MCF 10A (cell line): ENCODE measurements around the gene FBLN1. TPM values are rescaled to one million over a fixed set of nuclear protein-coding genes. Genes with fewer than 3 reads are reported as not detected.

ENCODE experiments used
- BruUV-seq: library from RNA; stranded (reverse); fragments of 400-500 nt; replicated peaks from 2 replicates; lab custom pipeline; 2021; lab: Mats Ljungman, UMichigan
- CTCF ChIA-PET: fragments of 300-600 bp; sonication (Branson Sonifier 250); formaldehyde crosslinking; extraction: SDS; loops from one replicate; lab custom pipeline; 2021; ENCODE audit warnings: antibody characterized with exemption, inconsistent platforms; lab: Yijun Ruan, JAX
- POLR2A ChIA-PET: fragments of 300-600, 350-650 bp; sonication (Branson Sonifier 250); formaldehyde crosslinking; extraction: SDS; loops from one replicate; lab custom pipeline; 2020; ENCODE audit warnings: antibody characterized with exemption, inconsistent platforms; lab: Yijun Ruan, JAX
- DNase-seq: peaks from one replicate; pipeline ENCODE4 v3.0.0-alpha.2; 2018; ENCODE audit not compliant: unreplicated experiment
- H3K27ac Mint-ChIP-seq: one replicate; pipeline ENCODE4 v1.8.0; 2022; ENCODE audit warnings: mild to moderate bottlenecking, low read depth, mixed read lengths; ENCODE audit not compliant: unreplicated experiment
- H3K27me3 Mint-ChIP-seq: one replicate; pipeline ENCODE4 v1.8.0; 2022; ENCODE audit warnings: mixed read lengths; ENCODE audit not compliant: insufficient read depth, unreplicated experiment
- H3K36me3 Mint-ChIP-seq: one replicate; pipeline ENCODE4 v1.8.0; 2022; ENCODE audit warnings: mild to moderate bottlenecking, moderate library complexity, mixed read lengths; ENCODE audit not compliant: insufficient read depth, unreplicated experiment
- H3K4me1 Mint-ChIP-seq: one replicate; pipeline ENCODE4 v1.8.0; 2022; ENCODE audit warnings: mixed read lengths; ENCODE audit not compliant: insufficient read depth, unreplicated experiment
- H3K4me3 Mint-ChIP-seq: one replicate; pipeline ENCODE4 v1.8.0; 2022; ENCODE audit warnings: mild to moderate bottlenecking, moderate library complexity, mixed read lengths; ENCODE audit not compliant: unreplicated experiment
- H3K9me3 Mint-ChIP-seq: one replicate; pipeline ENCODE4 v1.8.0; 2022; ENCODE audit warnings: mixed read lengths; ENCODE audit not compliant: unreplicated experiment
- intact Hi-C: fragments of 100-400 bp; cut with micrococcal nuclease; formaldehyde crosslinking; loops from 2 replicates; pipeline ENCODE4 v1.14.1; 2022
- total RNA-seq: library from RNA; stranded (reverse); gene quantifications from 2 replicates; pipeline ENCODE4 v1.2.3, GENCODE V29; 2022
- TF ChIP-seq, protein P1 (sequence below): fragments of 200-600 bp; IDR thresholded peaks from one replicate; pipeline ENCODE4 v1.8.0; 2022; ENCODE audit warnings: antibody characterized with exemption, mild to moderate bottlenecking; ENCODE audit not compliant: unreplicated experiment

FBLN1 gene
- total RNA-seq, 1 experiment from 2014 or later = 110 TPM

GRCh38 chr22:45568213-45568612 lies 65.5 kb downstream of the FBLN1 start:
- intact Hi-C loops = no loop called here
- Mint-ChIP-seq H3K9me3 (peaks cover 5% of the 10 kb centered on the region), H3K27me3 (no peaks in the 10 kb centered on the region), H3K4me3 (no peak overlapping the region), H3K36me3 (peaks cover 1% of the 10 kb centered on the region), H3K4me1 (no peaks in the 10 kb centered on the region), H3K27ac (no peak overlapping the region)
- TF ChIP-seq, protein P1, sequence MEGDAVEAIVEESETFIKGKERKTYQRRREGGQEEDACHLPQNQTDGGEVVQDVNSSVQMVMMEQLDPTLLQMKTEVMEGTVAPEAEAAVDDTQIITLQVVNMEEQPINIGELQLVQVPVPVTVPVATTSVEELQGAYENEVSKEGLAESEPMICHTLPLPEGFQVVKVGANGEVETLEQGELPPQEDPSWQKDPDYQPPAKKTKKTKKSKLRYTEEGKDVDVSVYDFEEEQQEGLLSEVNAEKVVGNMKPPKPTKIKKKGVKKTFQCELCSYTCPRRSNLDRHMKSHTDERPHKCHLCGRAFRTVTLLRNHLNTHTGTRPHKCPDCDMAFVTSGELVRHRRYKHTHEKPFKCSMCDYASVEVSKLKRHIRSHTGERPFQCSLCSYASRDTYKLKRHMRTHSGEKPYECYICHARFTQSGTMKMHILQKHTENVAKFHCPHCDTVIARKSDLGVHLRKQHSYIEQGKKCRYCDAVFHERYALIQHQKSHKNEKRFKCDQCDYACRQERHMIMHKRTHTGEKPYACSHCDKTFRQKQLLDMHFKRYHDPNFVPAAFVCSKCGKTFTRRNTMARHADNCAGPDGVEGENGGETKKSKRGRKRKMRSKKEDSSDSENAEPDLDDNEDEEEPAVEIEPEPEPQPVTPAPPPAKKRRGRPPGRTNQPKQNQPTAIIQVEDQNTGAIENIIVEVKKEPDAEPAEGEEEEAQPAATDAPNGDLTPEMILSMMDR = no peak
- ChIA-PET CTCF (no interaction called here), POLR2A (no interaction called here)
- no peak for DNase-seq
- no TSS peak for BruUV-seq

DNA sequence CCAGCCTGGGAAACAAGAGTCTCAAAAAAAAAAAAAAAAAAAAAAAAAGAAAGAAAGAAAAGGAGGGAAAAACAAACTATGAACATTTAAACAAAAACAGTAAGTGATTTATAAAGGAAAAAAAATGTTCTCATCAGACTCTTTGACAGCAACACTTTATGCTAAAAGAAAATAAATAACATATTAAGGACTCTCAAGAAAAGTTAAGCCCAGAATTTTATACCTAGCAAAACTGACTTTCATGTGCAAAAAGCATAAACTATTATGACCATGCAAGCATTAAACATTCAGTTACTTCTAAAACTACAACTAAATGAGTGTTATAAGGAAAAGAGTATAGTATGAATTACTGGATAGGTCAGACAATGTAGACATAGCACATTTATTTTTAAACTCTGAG lies 68.4 kb downstream of the FBLN1 start:
- ChIA-PET POLR2A (no interaction called here), CTCF (no interaction called here)
- TF ChIP-seq, protein P1 = no peak
- BruUV-seq = no TSS peak
- H3K4me3 Mint-ChIP-seq = no peak overlapping the region
- no peak overlapping the region for H3K27ac Mint-ChIP-seq
- H3K27me3 Mint-ChIP-seq = no peaks in the 10 kb centered on the region
- H3K9me3 Mint-ChIP-seq = peaks cover 5% of the 10 kb centered on the region
- no peaks in the 10 kb centered on the region for H3K4me1 Mint-ChIP-seq
- intact Hi-C loops = loop anchor here (10.0 kb wide), 1 partner anchor 144 kb away; no protein-coding TSS in a partner anchor
- H3K36me3 Mint-ChIP-seq = no peaks in the 10 kb centered on the region
- DNase-seq = no peak

DNA sequence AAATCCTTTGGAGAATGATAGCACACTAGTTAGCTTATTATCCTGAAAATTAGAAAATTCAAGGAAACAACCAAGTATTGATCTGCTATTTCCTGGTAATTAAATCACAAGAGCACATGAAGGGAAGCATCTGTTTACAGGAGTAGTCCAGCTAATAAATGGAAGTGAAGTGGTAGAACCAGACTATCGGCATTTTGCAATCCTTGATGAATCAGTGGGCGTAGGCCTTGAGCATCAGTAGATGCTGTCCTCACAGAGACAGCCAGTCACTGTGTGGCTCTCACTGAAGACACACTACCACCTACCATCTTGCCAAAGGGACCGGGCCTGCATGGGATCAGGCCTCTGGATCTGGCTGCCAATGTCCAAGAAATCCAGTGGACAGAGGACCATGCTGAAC lies 69.8 kb downstream of the FBLN1 start:
- no peaks in the 10 kb centered on the region for H3K4me1 Mint-ChIP-seq
- intact Hi-C loops = loop anchor here (10.0 kb wide), 1 partner anchor 142 kb away; no protein-coding TSS in a partner anchor
- no peaks in the 10 kb centered on the region for H3K27me3 Mint-ChIP-seq
- POLR2A ChIA-PET = interaction anchor here (0.7 kb wide), 1 partner anchor 35 kb away, joined by 4 read pairs; no protein-coding TSS in a partner anchor
- no peak overlapping the region for H3K27ac Mint-ChIP-seq
- peaks cover 5% of the 10 kb centered on the region for H3K9me3 Mint-ChIP-seq
- CTCF ChIA-PET = interaction anchor here (0.5 to 1.1 kb wide), 8 partner anchors 18 to 452 kb away, joined by 3 to 4 read pairs (median 3); no protein-coding TSS in a partner anchor
- BruUV-seq = no TSS peak
- TF ChIP-seq, protein P1 = no peak
- DNase-seq = peak; percentile 34
- no peak overlapping the region for H3K4me3 Mint-ChIP-seq
- H3K36me3 Mint-ChIP-seq = no peaks in the 10 kb centered on the region

DNA sequence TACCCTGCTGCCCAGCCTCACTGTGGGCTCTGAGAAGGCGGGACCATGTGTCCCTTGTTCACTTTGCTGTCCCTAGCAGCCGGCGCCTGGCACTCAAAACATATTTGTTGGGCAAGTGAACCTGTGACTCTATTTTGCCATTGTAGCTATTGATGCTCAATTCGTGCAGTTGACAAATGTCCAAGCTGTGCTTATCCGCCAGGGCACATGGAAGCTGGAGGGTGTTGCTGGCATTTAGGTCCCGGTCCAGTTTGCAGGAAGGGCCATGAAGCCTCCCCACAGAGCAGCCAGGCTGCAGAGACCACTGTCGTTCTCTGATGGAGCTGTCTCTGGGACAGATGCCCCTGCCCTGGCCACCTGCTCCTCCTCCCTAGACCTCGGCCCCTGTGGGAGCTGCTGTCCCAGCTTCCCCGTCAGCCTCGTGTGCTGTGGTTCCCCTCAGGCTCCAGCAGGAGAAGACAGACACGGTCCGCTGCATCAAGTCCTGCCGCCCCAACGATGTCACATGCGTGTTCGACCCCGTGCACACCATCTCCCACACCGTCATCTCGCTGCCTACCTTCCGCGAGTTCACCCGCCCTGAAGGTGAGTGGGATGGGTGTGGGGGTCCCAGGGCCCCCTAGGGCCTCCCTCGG lies 71.5 kb downstream of the FBLN1 start:
- TF ChIP-seq, protein P1 = no peak
- Mint-ChIP-seq H3K9me3 (peaks cover 4% of the 10 kb centered on the region), H3K36me3 (no peaks in the 10 kb centered on the region), H3K4me3 (no peak overlapping the region), H3K27me3 (no peaks in the 10 kb centered on the region), H3K4me1 (no peaks in the 10 kb centered on the region), H3K27ac (no peak overlapping the region)
- DNase-seq = no peak
- BruUV-seq = no TSS peak
- ChIA-PET POLR2A (interaction anchor here (0.6 kb wide), 2 partner anchors 133 to 630 kb away, joined by 3 read pairs; no protein-coding TSS in a partner anchor), CTCF (no interaction called here)
- intact Hi-C loops = loop anchor here (10.0 kb wide), 1 partner anchor 141 kb away; no protein-coding TSS in a partner anchor
